Activated CD4-positive, alpha-beta memory T cell treated with anti-CD3 and anti-CD28 coated beads, Interleukin-2, amount 10 ng/mL, durations not matched to agents 7 days and 5 days (primary cell): ENCODE measurements around the gene LBH. TPM values are rescaled to one million over a fixed set of nuclear protein-coding genes. Genes with fewer than 3 reads are reported as not detected.

Experiments used
- CTCF ChIA-PET: fragments of 350-600 bp; sonication (Branson Sonifier 250); formaldehyde crosslinking; loops from one replicate; lab custom pipeline; 2021; ENCODE audit warnings: antibody characterized with exemption, inconsistent platforms; lab: Charles Lee
- POLR2A ChIA-PET: fragments of 350-600 bp; sonication (Branson Sonifier 250); formaldehyde crosslinking; loops from one replicate; lab custom pipeline; 2021; ENCODE audit warnings: antibody characterized with exemption; lab: Charles Lee
- DNase-seq: peaks from one replicate; pipeline ENCODE4 v3.0.0-alpha.2; 2020
- H3K27ac Mint-ChIP-seq: one replicate; pipeline ENCODE4 v1.8.0; 2021; ENCODE audit warnings: mild to moderate bottlenecking, mixed read lengths
- H3K27me3 Mint-ChIP-seq: one replicate; pipeline ENCODE4 v1.8.0; 2021; ENCODE audit warnings: mixed read lengths
- H3K36me3 Mint-ChIP-seq: one replicate; pipeline ENCODE4 v1.8.0; 2021; ENCODE audit warnings: low read depth, mixed read lengths
- H3K4me1 Mint-ChIP-seq: one replicate; pipeline ENCODE4 v1.8.0; 2021; ENCODE audit warnings: mixed read lengths
- H3K4me3 Mint-ChIP-seq: one replicate; pipeline ENCODE4 v1.8.0; 2021; ENCODE audit warnings: mild to moderate bottlenecking, mixed read lengths
- H3K9me3 Mint-ChIP-seq: one replicate; pipeline ENCODE4 v1.8.0; 2021; ENCODE audit warnings: mixed read lengths
- total RNA-seq, 2 experiments: library from RNA; stranded (reverse); gene quantifications; one replicate each; pipeline ENCODE4 v1.2.3, GENCODE V29; 2021

The LBH gene
- total RNA-seq, 2 experiments from 2014 or later: 105 to 110 TPM

GRCh38 chr2:30254685-30255001, 23.3 kb downstream of the LBH start:
- Mint-ChIP-seq H3K27me3 (no peaks in the 10 kb centered on the region), H3K27ac (no peak overlapping the region), H3K4me1 (peaks cover 72% of the 10 kb centered on the region), H3K9me3 (peaks cover 7% of the 10 kb centered on the region), H3K36me3 (peaks cover 77% of the 10 kb centered on the region), H3K4me3 (no peak overlapping the region)
- POLR2A ChIA-PET: interaction anchor here (0.9 to 3.4 kb wide), 3 partner anchors 11 to 21 kb away, joined by 3 to 41 read pairs (median 4); partner anchors contain the start of gene LBH
- CTCF ChIA-PET: interaction anchor here (1.0 kb wide), 1 partner anchor 457 kb away, joined by 3 read pairs; no protein-coding TSS in a partner anchor
- DNase-seq: no peak

- Mint-ChIP-seq H3K27ac (no peak overlapping the region), H3K9me3 (peaks cover 7% of the 10 kb centered on the region), H3K36me3 (peaks cover 78% of the 10 kb centered on the region), H3K4me1 (peaks cover 72% of the 10 kb centered on the region), H3K27me3 (no peaks in the 10 kb centered on the region), H3K4me3 (no peak overlapping the region)
- no peak for DNase-seq
- POLR2A ChIA-PET: interaction anchor here (0.9 to 3.4 kb wide), 3 partner anchors 11 to 21 kb away, joined by 3 to 41 read pairs (median 4); partner anchors contain the start of gene LBH
- CTCF ChIA-PET: no interaction called here
Measured at GRCh38 chr2:30255026-30255425, 23.7 kb downstream of the LBH start.

DNA sequence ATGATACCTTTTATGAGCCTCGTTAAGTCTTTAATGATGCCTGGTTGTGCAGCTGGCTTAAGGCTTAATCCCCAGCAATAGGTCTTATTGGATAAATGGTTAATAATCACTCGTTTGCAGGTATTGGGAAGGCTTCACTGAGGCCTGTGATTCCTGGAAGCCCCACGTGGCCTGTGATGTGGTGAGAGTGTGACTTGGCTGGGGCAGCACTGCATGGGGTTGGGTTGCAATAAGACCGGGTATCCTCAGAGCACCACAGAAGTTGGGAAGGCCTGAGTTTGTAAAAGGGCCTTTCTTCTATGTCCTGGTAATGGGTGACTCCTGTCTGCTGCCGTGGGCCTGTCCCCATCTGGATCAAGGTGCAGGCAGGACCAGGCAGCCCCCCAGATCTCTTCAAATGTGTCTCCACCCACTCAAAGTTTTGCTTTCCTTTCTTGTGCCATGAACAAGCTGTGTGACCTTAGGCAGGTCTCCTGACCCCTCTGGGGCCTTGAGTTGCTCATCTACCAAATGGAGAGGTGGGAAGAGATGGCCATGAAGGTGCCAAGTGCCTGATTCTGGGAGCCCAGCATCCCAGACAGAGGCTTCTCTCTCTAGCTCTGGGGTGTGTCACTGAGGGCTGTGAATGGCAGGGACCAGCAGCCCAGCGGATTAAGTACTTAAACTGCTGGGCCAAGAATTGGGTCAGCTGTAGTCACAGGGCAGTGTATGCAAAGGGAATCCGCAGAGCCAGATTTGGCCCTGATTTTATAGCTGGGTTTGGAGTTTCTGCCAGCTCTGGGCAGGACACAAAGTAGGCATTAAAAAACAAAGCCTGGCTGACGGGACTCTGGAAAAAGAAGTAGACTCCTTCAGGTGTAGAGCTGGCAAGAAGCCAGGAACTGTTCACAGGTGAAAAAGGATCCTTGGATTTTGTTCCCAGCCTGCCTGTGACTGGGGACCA, 24.4 kb downstream of the LBH start:
- DNase-seq: no peak
- peaks cover 78% of the 10 kb centered on the region for H3K36me3 Mint-ChIP-seq
- H3K4me1 Mint-ChIP-seq: peaks cover 79% of the 10 kb centered on the region
- no peak overlapping the region for H3K4me3 Mint-ChIP-seq
- H3K27ac Mint-ChIP-seq: no peak overlapping the region
- no peaks in the 10 kb centered on the region for H3K27me3 Mint-ChIP-seq
- ChIA-PET CTCF (interaction anchor here (1.4 kb wide), 1 partner anchor 17 kb away, joined by 5 read pairs; no protein-coding TSS in a partner anchor), POLR2A (interaction anchor here (0.7 to 3.4 kb wide), 5 partner anchors 11 to 26 kb away, joined by 3 to 41 read pairs (median 4); partner anchors contain the start of gene LBH)
- peaks cover 9% of the 10 kb centered on the region for H3K9me3 Mint-ChIP-seq

GRCh38 chr2:30257266-30258214, 26.2 kb downstream of the LBH start:
- Mint-ChIP-seq H3K27ac (peak overlapping the region; percentile 66), H3K27me3 (no peaks in the 10 kb centered on the region), H3K4me1 (peaks cover 84% of the 10 kb centered on the region), H3K4me3 (no peak overlapping the region), H3K9me3 (peaks cover 19% of the 10 kb centered on the region), H3K36me3 (peaks cover 77% of the 10 kb centered on the region)
- DNase-seq: no peak
- ChIA-PET POLR2A (interaction anchor here (0.7 to 1.9 kb wide), 2 partner anchors 9 kb away, joined by 3 to 10 read pairs; no protein-coding TSS in a partner anchor), CTCF (interaction anchor here (1.7 kb wide), 1 partner anchor 9 kb away, joined by 5 read pairs; no protein-coding TSS in a partner anchor)

DNA sequence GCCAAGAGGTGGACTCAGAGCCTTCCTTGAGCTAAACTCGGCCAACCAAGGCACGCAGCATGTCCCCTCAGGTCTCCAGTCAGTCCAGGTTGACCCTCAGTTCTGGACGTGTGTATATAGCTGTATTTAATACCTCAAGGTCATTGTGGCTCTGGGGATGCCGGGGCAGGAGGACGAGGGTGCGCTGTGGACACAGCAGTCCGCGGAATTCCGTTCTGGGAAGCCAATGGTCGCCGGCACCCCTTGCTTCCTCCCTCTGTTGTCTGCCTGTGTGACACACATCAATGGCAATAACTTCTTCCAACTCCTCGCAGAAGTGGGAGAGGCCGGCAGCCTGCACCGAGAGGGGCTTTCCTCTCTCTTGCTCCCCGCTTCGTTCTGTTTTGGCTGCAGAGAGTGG, 27.7 kb downstream of the LBH start:
- Mint-ChIP-seq H3K27ac (no peak overlapping the region), H3K4me1 (peaks cover 72% of the 10 kb centered on the region), H3K9me3 (peaks cover 27% of the 10 kb centered on the region), H3K36me3 (peaks cover 78% of the 10 kb centered on the region), H3K27me3 (no peaks in the 10 kb centered on the region), H3K4me3 (no peak overlapping the region)
- CTCF ChIA-PET: interaction anchor here (0.7 kb wide), 2 partner anchors 30 to 1154 kb away, joined by 3 read pairs; no protein-coding TSS in a partner anchor
- DNase-seq: no peak
- POLR2A ChIA-PET: interaction anchor here (1.1 kb wide), 1 partner anchor 11 kb away, joined by 4 read pairs; no protein-coding TSS in a partner anchor

DNA sequence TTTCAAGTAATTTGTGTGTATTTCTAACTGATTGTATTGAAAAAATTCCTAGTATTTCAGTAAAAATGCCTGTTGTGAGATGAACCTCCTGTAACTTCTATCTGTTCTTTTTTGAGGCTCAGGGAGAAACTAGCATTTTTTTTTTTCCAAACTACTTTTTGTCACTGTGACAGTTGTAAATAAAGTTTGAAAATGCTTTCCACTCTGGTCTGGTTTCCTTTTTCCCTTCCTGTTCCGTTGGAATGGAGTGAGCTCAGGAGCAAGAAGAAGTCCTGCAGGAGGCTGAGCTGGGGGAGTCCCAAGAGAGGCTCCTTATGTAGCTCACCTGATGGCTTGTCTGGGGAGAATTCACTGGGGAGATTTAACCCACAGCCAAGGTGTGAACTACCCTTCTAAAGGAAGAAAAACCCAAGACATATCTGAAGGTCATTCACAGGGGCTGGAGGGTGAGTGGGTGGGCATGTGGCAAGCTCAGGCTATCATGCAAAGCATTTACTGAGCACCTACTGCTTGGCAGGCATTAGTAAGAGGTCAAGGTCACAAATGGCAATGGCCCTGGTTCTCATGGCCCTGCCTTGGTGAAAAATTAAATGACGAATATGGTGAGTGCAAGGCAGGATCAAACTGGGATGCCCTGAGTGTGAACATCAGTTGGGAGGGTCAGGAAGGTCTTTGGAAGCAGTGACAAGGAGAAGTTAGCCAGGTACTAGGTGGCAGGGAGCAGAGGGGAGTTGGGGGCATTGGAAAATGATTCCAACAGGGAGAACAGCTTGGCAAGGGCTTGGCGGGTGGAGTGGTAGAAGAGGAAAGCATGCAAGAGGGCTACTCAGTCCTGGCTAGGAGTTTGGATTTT, 28.7 kb downstream of the LBH start:
- ChIA-PET POLR2A (no interaction called here), CTCF (no interaction called here)
- H3K27me3 Mint-ChIP-seq: no peaks in the 10 kb centered on the region
- no peak for DNase-seq
- H3K27ac Mint-ChIP-seq: no peak overlapping the region
- peaks cover 86% of the 10 kb centered on the region for H3K36me3 Mint-ChIP-seq
- peaks cover 30% of the 10 kb centered on the region for H3K9me3 Mint-ChIP-seq
- peaks cover 70% of the 10 kb centered on the region for H3K4me1 Mint-ChIP-seq
- no peak overlapping the region for H3K4me3 Mint-ChIP-seq

DNA sequence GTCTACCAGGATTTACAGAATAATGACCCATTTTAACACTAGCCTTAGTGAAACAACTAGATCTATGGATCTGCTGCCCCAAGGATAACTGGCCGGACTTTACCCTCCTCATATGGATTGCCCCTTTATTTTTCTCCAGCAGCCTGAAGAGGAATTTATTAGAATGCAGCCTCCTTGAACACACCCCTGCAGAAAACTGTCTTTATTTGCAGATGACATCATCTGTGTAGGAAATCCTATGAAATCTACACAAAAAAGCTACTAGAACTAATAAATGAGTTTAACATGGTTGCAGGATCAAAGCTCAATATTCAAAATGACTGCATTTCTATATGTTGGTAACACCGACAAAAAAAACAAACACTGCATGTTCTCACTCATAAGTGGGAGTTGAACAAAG, 29.6 kb downstream of the LBH start:
- no peak for DNase-seq
- H3K27me3 Mint-ChIP-seq: no peaks in the 10 kb centered on the region
- H3K4me3 Mint-ChIP-seq: no peak overlapping the region
- H3K4me1 Mint-ChIP-seq: peaks cover 70% of the 10 kb centered on the region
- H3K36me3 Mint-ChIP-seq: peaks cover 84% of the 10 kb centered on the region
- POLR2A ChIA-PET: interaction anchor here (1.5 to 9.3 kb wide), 2 partner anchors 8 to 27 kb away, joined by 8 to 138 read pairs; partner anchors contain the start of gene LBH
- peaks cover 30% of the 10 kb centered on the region for H3K9me3 Mint-ChIP-seq
- peak overlapping the region; percentile 67 for H3K27ac Mint-ChIP-seq
- CTCF ChIA-PET: interaction anchor here (1.0 to 1.4 kb wide), 2 partner anchors 17 to 36 kb away, joined by 3 read pairs; no protein-coding TSS in a partner anchor

GRCh38 chr2:30261695-30262211, 30.4 kb downstream of the LBH start:
- Mint-ChIP-seq H3K27ac (no peak overlapping the region), H3K4me3 (no peak overlapping the region), H3K36me3 (peaks cover 76% of the 10 kb centered on the region), H3K9me3 (peaks cover 30% of the 10 kb centered on the region), H3K4me1 (peaks cover 72% of the 10 kb centered on the region), H3K27me3 (no peaks in the 10 kb centered on the region)
- ChIA-PET POLR2A (interaction anchor here (1.5 to 9.3 kb wide), 3 partner anchors 9 to 37 kb away, joined by 6 to 138 read pairs (median 8); partner anchors contain the start of gene LBH), CTCF (interaction anchor here (0.7 to 1.4 kb wide), 3 partner anchors 18 to 450 kb away, joined by 3 read pairs; no protein-coding TSS in a partner anchor)
- no peak for DNase-seq

DNA sequence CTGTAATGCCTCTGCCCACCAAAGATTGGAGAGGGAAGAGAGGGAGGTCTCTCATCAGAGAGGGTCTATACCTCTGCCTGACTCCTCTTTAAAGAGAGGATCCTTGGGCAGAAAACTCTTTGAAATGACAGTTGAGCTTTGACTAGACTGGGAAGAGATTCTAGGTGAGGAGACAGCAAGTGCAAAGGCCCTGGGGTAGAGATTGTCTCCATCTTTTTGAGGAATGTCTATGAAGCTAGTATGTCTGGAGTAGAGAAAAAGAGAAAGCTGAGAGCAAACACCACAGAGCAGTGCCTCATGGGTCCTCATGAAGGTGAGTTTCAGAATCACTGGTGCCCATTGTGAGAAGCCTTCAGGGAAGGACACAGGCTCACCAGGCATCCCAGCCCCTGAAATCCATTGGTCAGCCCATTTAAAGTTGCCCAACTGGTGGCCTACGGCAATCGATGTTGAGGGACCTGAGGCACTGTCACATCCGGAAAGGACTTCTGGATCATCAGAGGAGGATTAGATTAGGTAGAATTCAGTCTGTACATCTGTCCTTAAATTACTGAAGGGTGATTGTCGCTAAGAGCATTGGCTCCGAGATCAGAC, 31.5 kb downstream of the LBH start:
- H3K36me3 Mint-ChIP-seq: peaks cover 65% of the 10 kb centered on the region
- no peak overlapping the region for H3K27ac Mint-ChIP-seq
- peaks cover 30% of the 10 kb centered on the region for H3K9me3 Mint-ChIP-seq
- no peak overlapping the region for H3K4me3 Mint-ChIP-seq
- ChIA-PET POLR2A (interaction anchor here (1.5 to 9.3 kb wide), 3 partner anchors 10 to 38 kb away, joined by 6 to 138 read pairs (median 8); partner anchors contain the start of gene LBH), CTCF (no interaction called here)
- no peaks in the 10 kb centered on the region for H3K27me3 Mint-ChIP-seq
- DNase-seq: no peak
- H3K4me1 Mint-ChIP-seq: peaks cover 72% of the 10 kb centered on the region

DNA sequence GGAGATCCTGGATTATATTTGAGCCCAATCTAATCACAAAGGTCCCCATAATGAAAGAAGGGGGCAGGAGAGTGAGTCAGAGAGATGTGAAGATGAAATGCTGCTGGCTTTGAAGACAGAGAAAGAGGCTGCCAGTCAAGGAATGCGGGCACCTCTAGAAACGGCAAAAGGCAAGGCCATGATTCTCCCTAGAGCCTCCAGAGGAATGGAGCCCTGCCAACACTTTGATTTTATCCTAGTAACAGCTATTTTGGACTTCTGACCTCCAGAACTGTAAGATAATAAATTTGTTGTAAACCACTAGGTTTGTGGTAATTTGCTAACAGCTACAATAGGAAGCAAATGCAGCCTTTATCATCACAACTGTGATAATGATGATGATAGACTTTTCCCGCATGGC, 32.9 kb downstream of the LBH start:
- ChIA-PET CTCF (no interaction called here), POLR2A (interaction anchor here (9.3 kb wide), 1 partner anchor 30 kb away, joined by 138 read pairs; the partner anchor contains the start of gene LBH)
- Mint-ChIP-seq H3K27me3 (no peaks in the 10 kb centered on the region), H3K4me3 (no peak overlapping the region), H3K36me3 (peaks cover 51% of the 10 kb centered on the region), H3K4me1 (peaks cover 74% of the 10 kb centered on the region), H3K9me3 (peaks cover 29% of the 10 kb centered on the region), H3K27ac (no peak overlapping the region)
- DNase-seq: no peak
